AG09309 (cell line): Measurements from ENCODE around the gene KRT3.

Source experiments
- DNase-seq: peaks from one replicate; pipeline ENCODE4 v3.0.0-alpha.2; 2010; ENCODE audit warnings: low read depth
- H3K4me3 ChIP-seq: 2 replicates; pipeline ENCODE4 v1.5.1; 2011; ENCODE audit warnings: mild to moderate bottlenecking, low read depth, low read length, moderate library complexity; ENCODE audit not compliant: control insufficient read depth
- CTCF ChIP-seq: IDR thresholded peaks from 2 replicates; pipeline ENCODE4 v1.5.1; 2011; ENCODE audit warnings: mild to moderate bottlenecking, low read depth, low read length, inconsistent platforms; ENCODE audit not compliant: insufficient read depth, control insufficient read depth; ENCODE audit errors: missing control alignments

Gene KRT3

GRCh38 chr12:52779914-52780313 is 16.0 kb downstream of the KRT3 start:
- DNase-seq = no peak
- no peak for TF ChIP-seq CTCF
- H3K4me3 ChIP-seq = no peak overlapping the region

- no peak overlapping the region for H3K4me3 ChIP-seq
Observed at GRCh38 chr12:52778833-52779232, 17.1 kb downstream of the KRT3 start.

GRCh38 chr12:52777566-52777965 is 18.4 kb downstream of the KRT3 start:
- no peak overlapping the region for H3K4me3 ChIP-seq
- DNase-seq = no peak
- TF ChIP-seq CTCF = no peak

More at GRCh38 chr12:52778833-52779232, 17.1 kb downstream of the KRT3 start:
- no peak for DNase-seq
- no peak for TF ChIP-seq CTCF

GRCh38 chr12:52776913-52777395 is 19.0 kb downstream of the KRT3 start, which contains the start of gene KRT76:
TSS of gene KRT76 (minus strand) at chr12:52777345. CDS start at chr12:52777291, 54 bp downstream.
- H3K4me3 ChIP-seq = no peak within 1 kb of the TSS
- no peak for TF ChIP-seq CTCF
- DNase-seq = no peak

- DNase-seq = no peak
- no peak for TF ChIP-seq CTCF
- H3K4me3 ChIP-seq = no peak overlapping the region
Observed at GRCh38 chr12:52776435-52776834, 19.5 kb downstream of the KRT3 start.

- H3K4me3 ChIP-seq = no peak overlapping the region
- no peak for DNase-seq
- TF ChIP-seq CTCF = no peak
Observed at GRCh38 chr12:52774629-52775250, 21.2 kb downstream of the KRT3 start.
